Mesendoderm (in vitro differentiated cells): ENCODE results near the gene TRAF5.

Experiments
- DNase-seq: peaks from one replicate; pipeline ENCODE4 v3.0.0; 2013
- H2AK5ac ChIP-seq: 2 replicates; pipeline ENCODE4 v1.6.1; 2013; ENCODE audit warnings: low read length, inconsistent platforms
- H2BK120ac ChIP-seq: 2 replicates; pipeline ENCODE4 v1.6.1; 2013; ENCODE audit warnings: low read depth, mild to moderate bottlenecking, low read length, moderate library complexity, mixed read lengths
- H2BK15ac ChIP-seq: replicated peaks from 2 replicates; pipeline ENCODE4 v1.6.1; 2013; ENCODE audit warnings: low read depth, mild to moderate bottlenecking, moderate library complexity
- H2BK5ac ChIP-seq: 2 replicates; pipeline ENCODE4 v1.6.1; 2013; ENCODE audit warnings: low read length, inconsistent platforms
- H3K18ac ChIP-seq: 2 replicates; pipeline ENCODE4 v1.6.1; 2013; ENCODE audit warnings: mild to moderate bottlenecking, low read length, mixed read lengths
- H3K23ac ChIP-seq: one replicate; pipeline ENCODE4 v1.6.1; 2013; ENCODE audit warnings: low read length
- H3K27ac ChIP-seq: 2 replicates; pipeline ENCODE4 v1.5.1; 2013; ENCODE audit warnings: low read depth, mild to moderate bottlenecking, inconsistent platforms, low read length, moderate library complexity
- H3K27me3 ChIP-seq: 2 replicates; pipeline ENCODE4 v1.6.1; 2013; ENCODE audit warnings: low read length, control low read depth, mild to moderate bottlenecking, inconsistent platforms; ENCODE audit not compliant: insufficient read depth, poor library complexity
- H3K36me3 ChIP-seq: 2 replicates; pipeline ENCODE4 v1.6.1; 2013; ENCODE audit warnings: low read length, inconsistent platforms; ENCODE audit not compliant: control insufficient read depth, insufficient read depth
- H3K4ac ChIP-seq: one replicate; pipeline ENCODE4 v1.6.1; 2013; ENCODE audit warnings: low read depth, mild to moderate bottlenecking, low read length, moderate library complexity
- H3K4me1 ChIP-seq: 2 replicates; pipeline ENCODE4 v1.6.1; 2013; ENCODE audit warnings: low read depth, low read length, inconsistent platforms; ENCODE audit not compliant: control insufficient read depth
- H3K4me2 ChIP-seq: 2 replicates; pipeline ENCODE4 v1.6.1; 2013; ENCODE audit warnings: low read length
- H3K4me3 ChIP-seq: 2 replicates; pipeline ENCODE4 v1.5.1; 2013; ENCODE audit warnings: mild to moderate bottlenecking, low read length
- H3K56ac ChIP-seq: one replicate; pipeline ENCODE4 v1.6.1; 2013; ENCODE audit warnings: low read length
- H3K79me1 ChIP-seq: 2 replicates; pipeline ENCODE4 v1.6.1; 2013; ENCODE audit warnings: low read length, inconsistent platforms
- H3K79me2 ChIP-seq: 2 replicates; pipeline ENCODE4 v1.6.1; 2013; ENCODE audit warnings: mild to moderate bottlenecking, low read length; ENCODE audit not compliant: control insufficient read depth, insufficient read depth
- H3K9ac ChIP-seq: 2 replicates; pipeline ENCODE4 v1.6.1; 2013; ENCODE audit warnings: low read length, inconsistent platforms
- H4K5ac ChIP-seq: one replicate; pipeline ENCODE4 v1.6.1; 2013; ENCODE audit warnings: low read length
- H4K8ac ChIP-seq: one replicate; pipeline ENCODE4 v1.6.1; 2013; ENCODE audit warnings: low read depth, mild to moderate bottlenecking, control low read depth, low read length, moderate library complexity
- WGBS: extraction: QIAGEN DNeasy Blood & Tissue Kit; methylation state at CpG from one replicate; pipeline ENCODE4 v1.1.7; 2013; ENCODE audit warnings: low lambda C conversion rate, missing lambda C conversion rate; ENCODE audit not compliant: insufficient coverage; ENCODE audit errors: extremely low coverage; 5-methylcytosine and 5-hydroxymethylcytosine counted together

The TRAF5 gene

DNA sequence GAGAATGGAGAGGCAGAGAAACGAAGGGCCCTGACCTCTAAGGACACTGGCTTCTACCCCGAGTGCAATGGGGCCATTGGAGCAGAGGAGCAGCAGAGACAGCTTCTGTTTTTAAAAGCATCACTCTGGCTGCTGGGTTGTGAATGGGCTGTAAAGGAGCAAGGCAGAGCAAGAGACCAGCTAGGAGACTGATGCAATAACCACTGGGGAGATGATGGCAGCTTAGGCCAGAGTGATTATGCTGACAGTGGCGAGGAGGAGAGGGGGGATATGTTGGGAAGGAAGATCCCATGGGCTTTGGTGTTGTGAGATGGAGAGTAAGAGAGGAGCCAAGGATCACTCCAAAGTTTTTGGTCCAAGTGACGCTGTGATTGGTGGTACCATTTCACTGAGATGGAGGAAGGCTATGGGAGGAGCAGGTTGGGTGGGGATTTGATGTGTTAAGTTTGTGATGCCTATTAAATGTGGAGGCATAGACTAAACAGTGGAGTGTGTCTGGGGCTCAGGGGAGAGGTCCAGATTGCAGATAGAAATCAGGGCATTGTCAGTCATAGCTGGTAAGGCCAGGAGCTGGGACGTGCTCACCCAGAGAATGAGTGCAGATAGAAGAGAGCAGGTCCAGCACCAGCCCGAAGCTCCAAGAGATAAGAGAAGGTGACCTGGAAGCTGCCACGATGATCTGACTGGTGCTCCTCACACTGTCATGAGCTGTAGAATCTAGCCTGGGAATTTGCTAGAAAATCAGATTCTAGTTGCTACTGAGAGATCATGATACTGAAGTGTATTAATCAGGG, 11.0 kb downstream of the TRAF5 start:
- Histone ChIP-seq H3K27me3 (no peaks in the 10 kb centered on the region), H3K23ac (no peak overlapping the region), H3K4me3 (no peak overlapping the region), H3K18ac (no peak overlapping the region), H3K36me3 (no peaks in the 10 kb centered on the region), H3K79me2 (peaks cover 65% of the 10 kb centered on the region), H2BK120ac (no peak overlapping the region), H4K8ac (no peak overlapping the region), H3K27ac (no peak overlapping the region), H3K9ac (no peak overlapping the region), H2AK5ac (no peak overlapping the region), H4K5ac (no peak overlapping the region), H3K4ac (no peak overlapping the region), H3K4me2 (no peak overlapping the region), H3K79me1 (peaks cover 51% of the 10 kb centered on the region), H3K4me1 (peaks cover 11% of the 10 kb centered on the region), H3K56ac (no peak overlapping the region), H2BK5ac (no peak overlapping the region), H2BK15ac (no peak overlapping the region)
- DNase-seq: no peak
- no CpG with 5 or more reads among the region's 7 CpGs for WGBS

DNA sequence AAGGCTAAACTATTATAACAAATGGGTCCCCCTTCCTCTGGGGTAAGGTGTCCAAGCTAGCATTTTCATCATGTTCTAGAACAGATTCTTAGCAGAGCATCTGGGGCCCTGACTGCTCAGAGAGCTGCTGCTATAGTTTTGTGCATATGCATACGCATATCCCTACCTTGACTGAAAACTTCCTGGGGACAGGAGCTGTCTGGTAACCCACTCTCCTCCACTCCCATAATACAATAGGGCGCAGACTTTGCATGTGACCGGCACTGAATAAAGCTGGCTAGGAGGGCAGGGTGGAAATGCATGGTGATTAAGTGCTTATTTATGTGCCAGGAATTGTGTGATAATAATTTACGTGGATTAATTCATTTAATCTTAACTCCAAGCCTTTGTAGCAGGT, 11.6 kb downstream of the TRAF5 start:
- Histone ChIP-seq H4K5ac (no peak overlapping the region), H3K4ac (no peak overlapping the region), H3K4me1 (peaks cover 11% of the 10 kb centered on the region), H3K18ac (no peak overlapping the region), H2BK15ac (no peak overlapping the region), H3K4me2 (no peak overlapping the region), H3K27ac (no peak overlapping the region), H3K56ac (no peak overlapping the region), H3K27me3 (no peaks in the 10 kb centered on the region), H3K79me1 (peaks cover 55% of the 10 kb centered on the region), H3K9ac (no peak overlapping the region), H2BK5ac (no peak overlapping the region), H3K36me3 (no peaks in the 10 kb centered on the region), H2BK120ac (no peak overlapping the region), H3K79me2 (peaks cover 67% of the 10 kb centered on the region), H2AK5ac (no peak overlapping the region), H3K23ac (no peak overlapping the region), H4K8ac (no peak overlapping the region), H3K4me3 (no peak overlapping the region)
- no peak for DNase-seq
- WGBS: no CpG with 5 or more reads among the region's 4 CpGs

DNA sequence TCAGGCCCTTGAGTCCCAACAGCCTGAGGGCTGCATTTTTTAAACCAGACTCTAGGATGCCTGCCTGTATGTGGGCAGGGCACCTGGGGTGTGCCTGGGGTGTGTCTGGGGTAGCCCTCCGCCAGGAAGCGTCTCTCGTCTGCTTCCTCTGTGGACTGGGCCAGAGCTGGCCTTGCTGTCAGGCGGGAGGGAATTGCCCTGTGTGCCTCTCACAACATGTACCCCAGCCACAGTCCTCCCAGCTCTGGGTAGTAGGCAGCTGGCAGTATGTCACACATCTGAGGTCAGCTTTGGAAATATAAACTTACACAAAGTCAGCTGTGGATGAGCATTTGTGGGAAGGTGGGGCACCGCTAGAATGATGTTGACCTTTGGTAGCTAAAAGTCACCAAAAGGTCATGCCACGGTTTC, 13.0 kb downstream of the TRAF5 start:
- H3K27ac ChIP-seq: no peak overlapping the region
- H4K8ac ChIP-seq: no peak overlapping the region

DNA sequence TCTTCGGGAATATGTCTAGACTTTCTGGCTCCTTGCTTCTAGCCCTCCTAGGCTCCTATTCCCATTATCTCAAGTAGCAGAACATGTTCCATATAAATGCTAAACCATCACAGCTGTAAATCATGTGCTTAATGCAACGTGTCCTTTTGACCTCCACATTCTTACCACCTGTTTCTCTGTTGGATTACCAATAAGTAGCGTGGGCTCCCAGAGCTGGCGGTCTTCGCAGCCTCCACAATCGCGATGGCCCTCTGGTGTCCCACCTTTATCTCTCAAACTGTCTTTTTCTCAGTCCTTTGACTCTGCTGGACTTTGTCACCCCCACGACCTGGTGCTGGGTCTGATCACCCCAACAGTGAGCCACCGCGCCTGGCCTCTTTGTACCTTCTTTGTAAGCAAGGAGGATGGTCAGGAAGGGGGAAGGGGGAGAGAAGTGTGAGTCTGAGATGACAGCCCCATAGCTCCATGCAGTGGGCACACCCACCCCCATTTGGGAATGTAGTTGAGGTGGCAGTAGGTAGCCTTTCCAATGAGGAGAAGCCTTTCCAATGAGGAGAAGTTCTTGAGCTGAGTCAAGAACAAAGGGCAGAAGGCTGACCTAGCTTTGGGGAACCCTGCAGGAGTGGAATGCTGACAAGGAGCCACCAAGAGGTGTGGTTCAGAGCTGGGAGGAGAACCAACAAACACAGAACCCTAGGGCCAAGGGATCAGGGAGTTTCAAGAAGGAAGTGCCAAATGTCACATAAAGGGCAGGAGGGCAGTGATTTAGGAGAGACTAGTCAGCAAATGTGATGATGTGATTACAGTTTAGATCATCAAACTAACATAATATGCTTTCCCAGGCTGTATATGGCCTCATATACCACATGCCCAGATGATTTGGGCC, 14.2 kb downstream of the TRAF5 start:
- Histone ChIP-seq H4K5ac (no peak overlapping the region), H4K8ac (no peak overlapping the region), H3K27ac (no peak overlapping the region), H2BK5ac (no peak overlapping the region), H3K4me2 (no peak overlapping the region), H3K18ac (no peak overlapping the region), H3K9ac (no peak overlapping the region), H2BK120ac (no peak overlapping the region), H3K23ac (no peak overlapping the region), H2AK5ac (no peak overlapping the region), H3K4me3 (no peak overlapping the region), H2BK15ac (no peak overlapping the region), H3K79me2 (peaks cover 60% of the 10 kb centered on the region), H3K56ac (no peak overlapping the region), H3K79me1 (peaks cover 49% of the 10 kb centered on the region), H3K4me1 (peaks cover 9% of the 10 kb centered on the region), H3K27me3 (no peaks in the 10 kb centered on the region), H3K36me3 (no peaks in the 10 kb centered on the region), H3K4ac (no peak overlapping the region)
- WGBS: no CpG with 5 or more reads among the region's 10 CpGs
- no peak for DNase-seq

More for the DNA sequence above, 13.0 kb downstream of the TRAF5 start:
- H3K27me3 ChIP-seq: no peaks in the 10 kb centered on the region
- no peak overlapping the region for H2BK5ac ChIP-seq
- no peak overlapping the region for H3K4me2 ChIP-seq
- no peak overlapping the region for H2BK120ac ChIP-seq
- H3K18ac ChIP-seq: no peak overlapping the region
- no peak overlapping the region for H2AK5ac ChIP-seq
- peaks cover 9% of the 10 kb centered on the region for H3K4me1 ChIP-seq
- H3K56ac ChIP-seq: no peak overlapping the region
- peak; percentile 53 for DNase-seq
- H4K5ac ChIP-seq: no peak overlapping the region
- H3K4ac ChIP-seq: no peak overlapping the region
- peaks cover 57% of the 10 kb centered on the region for H3K79me1 ChIP-seq
- no peak overlapping the region for H2BK15ac ChIP-seq
- no CpG with 5 or more reads among the region's 6 CpGs for WGBS
- H3K4me3 ChIP-seq: no peak overlapping the region
- no peak overlapping the region for H3K23ac ChIP-seq
- peaks cover 66% of the 10 kb centered on the region for H3K79me2 ChIP-seq
- H3K9ac ChIP-seq: no peak overlapping the region
- no peaks in the 10 kb centered on the region for H3K36me3 ChIP-seq

DNA sequence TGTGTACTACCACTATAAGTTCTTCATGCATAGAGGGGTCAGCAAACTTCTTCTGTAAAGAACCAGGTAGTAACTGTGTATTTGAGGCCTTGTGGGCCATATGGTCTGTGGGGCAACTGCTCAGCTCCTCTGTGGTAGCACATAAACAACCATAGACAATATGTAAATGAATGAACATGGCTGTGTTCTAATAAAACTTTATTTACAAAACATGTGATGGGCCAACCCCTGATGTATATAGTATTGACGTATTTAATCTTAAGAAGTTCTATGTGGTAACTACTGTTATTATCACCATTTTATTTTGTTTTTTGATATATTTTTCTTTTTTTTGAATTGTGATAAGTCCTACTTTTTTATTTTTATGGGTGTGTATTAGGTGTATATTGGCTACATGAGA, 15.4 kb downstream of the TRAF5 start:
- no peak overlapping the region for H3K56ac ChIP-seq
- no peak overlapping the region for H3K4ac ChIP-seq
- no peak overlapping the region for H3K9ac ChIP-seq
- H3K4me1 ChIP-seq: peaks cover 13% of the 10 kb centered on the region
- DNase-seq: no peak
- no peaks in the 10 kb centered on the region for H3K27me3 ChIP-seq
- H3K36me3 ChIP-seq: no peaks in the 10 kb centered on the region
- no peak overlapping the region for H4K8ac ChIP-seq
- no peak overlapping the region for H4K5ac ChIP-seq
- no peak overlapping the region for H2BK120ac ChIP-seq
- no peak overlapping the region for H3K18ac ChIP-seq
- no peak overlapping the region for H2BK15ac ChIP-seq
- H3K4me2 ChIP-seq: no peak overlapping the region
- no peak overlapping the region for H2AK5ac ChIP-seq
- H3K4me3 ChIP-seq: no peak overlapping the region
- H3K79me2 ChIP-seq: peaks cover 56% of the 10 kb centered on the region
- WGBS: no CpG with 5 or more reads among the region's 1 CpG
- no peak overlapping the region for H3K27ac ChIP-seq
- peaks cover 48% of the 10 kb centered on the region for H3K79me1 ChIP-seq
- no peak overlapping the region for H3K23ac ChIP-seq
- H2BK5ac ChIP-seq: no peak overlapping the region
